Stimulated activated effector memory CD8-positive, alpha-beta T cell treated with anti-CD3 and anti-CD28 coated beads, Interleukin-12 subunit alpha, Interleukin-12 subunit beta, amount 100 ng/mL, for 72 hours (primary cell): ENCODE measurements around the gene EEF2.
A peak's percentile ranks its signal among the peaks of the same experiment; 100 is the strongest.
"Not testable (repeated sequence)": the region's sequence is repeated elsewhere in the genome, so short reads cannot be mapped to it uniquely, and the experiment has no call there.

Experiments
- ATAC-seq: fragments of 150-1000 bp; cut with Tn5 transposase; 2 replicates; pipeline ENCODE4 v1.10.0; 2021
- DNase-seq, 2 donors: peaks; one replicate each; pipeline ENCODE4 v3.0.0; 2021 to 2022; ENCODE audit warnings: low spot score in 2 of 2
- H3K27ac Mint-ChIP-seq: one replicate; pipeline ENCODE4 v1.8.0; 2022; ENCODE audit warnings: mild to moderate bottlenecking, mixed read lengths
- H3K36me3 Mint-ChIP-seq: one replicate; pipeline ENCODE4 v1.8.0; 2022; ENCODE audit warnings: mild to moderate bottlenecking, mixed read lengths
- H3K4me1 Mint-ChIP-seq: one replicate; pipeline ENCODE4 v1.8.0; 2022; ENCODE audit warnings: mixed read lengths
- H3K4me3 Mint-ChIP-seq: one replicate; pipeline ENCODE4 v1.8.0; 2022; ENCODE audit warnings: mild to moderate bottlenecking, mixed read lengths
- H3K9me3 Mint-ChIP-seq: one replicate; pipeline ENCODE4 v1.8.0; 2022; ENCODE audit warnings: mixed read lengths

Gene EEF2

DNA sequence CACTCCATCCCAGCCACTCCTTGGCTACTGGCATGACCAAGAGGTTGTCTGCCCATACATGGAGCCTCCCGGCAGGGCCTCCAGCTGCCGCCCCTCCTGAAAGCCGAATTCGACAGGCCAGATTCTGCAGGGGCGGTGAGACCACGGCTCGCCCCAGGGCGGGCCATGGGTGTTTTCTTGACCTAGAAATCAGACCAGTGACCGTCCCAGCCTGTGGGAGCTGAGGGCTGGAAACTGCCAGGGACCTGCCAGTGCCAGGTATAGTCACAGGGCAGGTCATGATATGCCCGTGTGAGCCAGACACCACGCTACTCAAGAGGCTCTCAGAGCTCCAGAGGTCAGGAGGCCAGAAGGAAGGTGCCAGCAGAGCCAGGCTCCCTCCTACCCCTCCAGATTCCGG lies 31.2 kb downstream of the EEF2 start:
- Mint-ChIP-seq H3K36me3 (peaks cover 27% of the 10 kb centered on the region), H3K4me3 (no peak overlapping the region), H3K4me1 (peaks cover 13% of the 10 kb centered on the region), H3K9me3 (no peaks in the 10 kb centered on the region), H3K27ac (no peak overlapping the region)
- ATAC-seq, result no peak
- DNase-seq, result no peak

DNA sequence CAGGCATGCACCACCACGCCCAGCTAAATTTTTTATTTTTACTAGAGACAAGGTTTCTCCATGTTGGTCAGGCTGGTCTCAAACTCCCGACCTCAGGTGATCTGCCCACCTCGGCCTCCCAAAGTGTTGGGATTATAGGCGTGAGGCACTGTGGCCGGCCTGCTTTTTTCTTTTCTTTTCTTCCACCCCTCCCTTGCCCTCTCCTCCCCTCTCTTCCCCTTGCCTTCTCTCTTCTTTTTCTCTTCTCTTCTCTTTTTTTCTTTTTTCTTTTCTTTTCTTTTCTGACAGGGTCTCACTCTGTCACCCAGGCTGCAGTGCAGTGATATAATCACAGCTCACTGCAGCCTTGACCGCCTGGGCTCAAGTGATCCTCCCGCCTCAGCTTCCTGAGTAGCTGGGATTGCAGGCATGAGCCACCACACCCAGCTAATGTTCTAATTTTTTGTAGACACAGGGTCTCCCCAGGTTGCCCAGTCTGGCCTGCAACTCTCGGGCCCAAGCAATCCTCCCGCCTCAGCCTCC lies 32.4 kb downstream of the EEF2 start:
- not testable (repeated sequence) for DNase-seq, H3K9me3 Mint-ChIP-seq, ATAC-seq, H3K4me3 Mint-ChIP-seq, H3K27ac Mint-ChIP-seq
- H3K36me3 Mint-ChIP-seq, result peaks cover 21% of the 10 kb centered on the region
- peaks cover 13% of the 10 kb centered on the region for H3K4me1 Mint-ChIP-seq

DNA sequence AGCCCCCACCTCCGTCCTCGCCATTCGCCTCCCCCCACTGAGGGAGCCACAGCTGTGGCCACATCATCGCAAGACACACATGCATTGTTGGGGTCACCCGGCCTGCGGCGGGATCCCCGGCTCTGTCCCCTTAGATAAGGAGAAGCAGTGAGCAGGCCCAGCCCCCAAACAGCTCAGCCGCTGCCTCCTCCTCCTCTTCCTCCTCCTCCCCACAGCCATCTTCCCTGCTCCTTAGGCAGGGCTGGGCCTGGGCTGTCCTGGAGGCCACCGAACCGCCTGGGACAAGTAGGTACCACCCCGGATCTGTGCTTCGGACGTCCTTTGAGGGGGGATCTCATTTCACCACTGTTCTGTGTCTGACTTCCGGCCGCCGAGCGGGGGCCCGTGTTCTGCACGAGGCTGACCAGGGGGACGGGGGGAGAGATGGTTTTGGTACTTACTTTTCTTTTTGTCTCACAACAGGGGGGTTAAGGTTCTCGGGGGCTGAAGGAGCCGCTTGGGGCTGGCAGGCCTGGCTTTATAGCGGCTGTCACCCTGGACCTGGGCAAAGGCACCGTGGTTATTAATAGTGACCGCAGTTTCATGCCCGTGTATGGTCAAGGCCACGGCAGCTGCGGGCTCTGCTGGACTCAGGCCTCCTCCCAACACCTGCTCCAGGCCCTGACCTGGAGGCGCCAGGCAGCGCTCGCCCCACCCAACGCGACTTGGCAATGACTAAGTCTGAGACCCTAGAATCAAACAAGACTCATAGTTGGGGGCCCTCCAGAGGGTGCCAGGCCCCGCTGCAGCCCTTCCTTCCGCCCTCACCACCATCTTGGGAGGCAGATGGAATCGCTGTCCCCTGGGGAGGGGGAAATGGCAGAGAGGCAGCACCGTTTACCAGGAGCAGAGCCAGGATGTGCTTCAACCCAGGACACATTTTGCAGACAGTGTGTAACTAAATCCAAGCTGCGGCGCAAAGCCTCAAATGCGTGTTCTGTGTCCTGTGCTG lies 34.1 kb downstream of the EEF2 start:
- H3K4me1 Mint-ChIP-seq, result peaks cover 13% of the 10 kb centered on the region
- H3K4me3 Mint-ChIP-seq, result peak overlapping the region; percentile 50
- no peaks in the 10 kb centered on the region for H3K9me3 Mint-ChIP-seq
- H3K27ac Mint-ChIP-seq, result peak overlapping the region; percentile 59
- ATAC-seq (peak; percentile 51), DNase-seq (peak in 1 of 2 donors; percentile 67)
- peaks cover 5% of the 10 kb centered on the region for H3K36me3 Mint-ChIP-seq

DNA sequence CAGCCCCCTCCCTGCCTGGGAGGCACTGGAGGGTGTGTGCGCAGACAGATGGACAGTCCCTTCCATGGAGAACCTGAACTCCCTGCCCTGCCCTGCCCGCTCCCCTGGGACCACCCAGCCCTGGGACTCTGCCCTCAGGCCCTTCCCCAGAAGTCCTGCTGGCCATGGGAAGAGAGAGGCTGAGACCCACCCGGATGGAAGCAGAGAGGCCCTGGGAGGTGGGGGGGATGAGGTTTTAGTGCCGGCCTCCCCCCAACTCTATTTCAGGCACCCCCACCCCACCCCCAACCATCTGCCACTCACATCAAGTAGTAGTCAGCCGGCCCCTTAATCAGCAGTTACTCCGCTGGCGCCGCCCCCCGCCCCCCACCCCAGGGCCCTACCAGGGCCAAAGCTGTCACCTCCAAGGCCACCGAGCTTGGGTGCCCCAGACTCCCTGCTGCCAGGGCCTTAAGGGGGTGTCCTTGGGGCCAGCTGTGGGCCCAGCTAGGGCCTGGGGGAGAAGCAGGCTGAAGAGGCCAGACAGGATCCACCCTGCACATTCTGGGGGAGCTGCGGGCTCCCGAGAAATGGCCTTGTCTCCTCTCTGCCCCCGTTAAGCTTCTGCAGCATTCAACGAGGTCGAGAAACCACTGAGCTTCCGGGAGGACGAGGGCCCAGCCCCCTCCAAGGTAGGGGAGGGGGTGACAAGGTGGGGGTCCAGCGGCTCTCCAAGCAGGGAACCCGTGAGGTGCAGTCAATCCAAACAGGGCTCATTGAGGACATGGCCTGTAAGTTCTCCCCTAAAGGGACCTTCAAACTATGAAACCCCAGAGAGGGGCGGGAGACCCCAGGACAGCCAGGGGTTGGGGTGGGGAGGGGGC lies 35.0 kb downstream of the EEF2 start:
- no peak for DNase-seq
- H3K4me3 Mint-ChIP-seq, result peak overlapping the region; percentile 50
- H3K27ac Mint-ChIP-seq, result no peak overlapping the region
- peaks cover 13% of the 10 kb centered on the region for H3K4me1 Mint-ChIP-seq
- H3K36me3 Mint-ChIP-seq, result no peaks in the 10 kb centered on the region
- H3K9me3 Mint-ChIP-seq, result no peaks in the 10 kb centered on the region
- no peak for ATAC-seq

DNA sequence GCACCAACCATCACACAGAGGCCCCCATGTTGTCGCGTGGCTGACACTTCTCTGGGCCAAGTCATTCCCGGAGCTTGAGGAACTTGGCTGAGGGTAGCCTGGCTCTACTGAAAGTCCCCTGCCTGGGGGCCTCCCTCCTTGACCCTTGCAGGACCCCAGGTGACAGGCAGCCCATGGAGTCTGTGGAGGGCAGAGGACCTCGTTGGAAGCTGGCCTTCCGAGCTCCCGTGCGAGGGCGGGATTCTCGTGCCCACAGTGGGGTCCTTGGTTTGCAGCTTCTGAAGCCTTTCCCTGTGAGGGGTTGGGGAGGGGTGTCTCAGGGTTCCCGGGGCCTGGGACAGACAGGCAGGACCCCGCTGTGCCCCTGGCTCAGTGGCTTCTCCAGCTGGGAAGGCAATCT lies 36.0 kb downstream of the EEF2 start:
- Mint-ChIP-seq H3K36me3 (no peaks in the 10 kb centered on the region), H3K4me1 (peaks cover 13% of the 10 kb centered on the region), H3K4me3 (no peak overlapping the region), H3K9me3 (no peaks in the 10 kb centered on the region), H3K27ac (no peak overlapping the region)
- no peak for DNase-seq
- ATAC-seq, result no peak

DNA sequence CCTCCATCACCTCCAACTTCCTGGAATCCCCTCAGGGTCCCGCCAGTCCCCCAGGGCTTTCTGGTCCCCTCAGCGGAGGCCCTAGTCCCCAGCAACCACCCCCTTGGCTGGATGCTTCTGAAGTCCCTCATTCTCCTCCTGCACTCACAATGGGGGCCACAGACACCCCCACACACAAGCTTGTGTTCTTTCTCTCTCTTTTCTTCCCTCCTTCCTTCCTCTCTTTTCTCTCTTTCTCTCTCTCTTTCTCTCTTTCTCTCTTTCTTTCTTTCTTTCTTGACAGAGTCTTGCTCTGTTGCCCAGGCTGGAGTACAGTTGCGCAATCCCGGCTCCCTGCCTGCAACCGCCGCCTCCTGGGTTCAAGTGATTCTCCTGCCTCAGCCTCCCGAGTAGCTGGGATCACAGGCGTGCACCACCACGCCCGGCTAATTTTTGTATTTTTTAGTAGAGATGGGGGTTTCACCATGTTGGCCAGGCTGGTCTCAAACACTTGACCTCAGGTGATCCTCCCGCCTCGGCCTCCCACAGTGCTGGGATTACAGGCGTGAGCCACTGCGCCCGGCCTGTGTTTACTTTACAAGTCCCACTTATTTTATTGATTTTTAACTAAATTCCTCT lies 37.8 kb downstream of the EEF2 start:
- not testable (repeated sequence) for H3K9me3 Mint-ChIP-seq, H3K4me1 Mint-ChIP-seq, DNase-seq, H3K4me3 Mint-ChIP-seq, H3K36me3 Mint-ChIP-seq, H3K27ac Mint-ChIP-seq, ATAC-seq

DNA sequence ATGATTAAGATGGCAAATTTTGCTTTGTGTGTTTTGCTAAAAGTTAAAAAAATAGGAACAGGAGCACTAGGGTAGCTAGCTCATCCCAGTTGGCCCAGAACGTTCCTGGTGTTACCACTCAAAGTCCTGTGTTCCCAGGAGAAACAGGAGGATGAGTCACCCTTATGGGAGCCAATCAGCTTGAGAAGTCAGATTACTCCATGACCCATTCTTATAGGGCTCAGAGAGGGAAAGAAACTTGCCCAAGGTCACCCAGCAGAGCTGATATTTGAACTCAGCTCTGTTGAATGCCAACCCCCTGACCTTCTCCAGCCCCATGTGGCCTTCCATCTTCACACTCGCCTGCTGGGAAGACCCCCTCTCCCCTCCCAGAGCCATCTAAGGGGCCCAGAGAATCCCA lies 39.4 kb downstream of the EEF2 start:
- Mint-ChIP-seq H3K4me3 (no peak overlapping the region), H3K4me1 (no peaks in the 10 kb centered on the region), H3K9me3 (no peaks in the 10 kb centered on the region), H3K36me3 (no peaks in the 10 kb centered on the region), H3K27ac (no peak overlapping the region)
- ATAC-seq (no peak), DNase-seq (no peak)

DNA sequence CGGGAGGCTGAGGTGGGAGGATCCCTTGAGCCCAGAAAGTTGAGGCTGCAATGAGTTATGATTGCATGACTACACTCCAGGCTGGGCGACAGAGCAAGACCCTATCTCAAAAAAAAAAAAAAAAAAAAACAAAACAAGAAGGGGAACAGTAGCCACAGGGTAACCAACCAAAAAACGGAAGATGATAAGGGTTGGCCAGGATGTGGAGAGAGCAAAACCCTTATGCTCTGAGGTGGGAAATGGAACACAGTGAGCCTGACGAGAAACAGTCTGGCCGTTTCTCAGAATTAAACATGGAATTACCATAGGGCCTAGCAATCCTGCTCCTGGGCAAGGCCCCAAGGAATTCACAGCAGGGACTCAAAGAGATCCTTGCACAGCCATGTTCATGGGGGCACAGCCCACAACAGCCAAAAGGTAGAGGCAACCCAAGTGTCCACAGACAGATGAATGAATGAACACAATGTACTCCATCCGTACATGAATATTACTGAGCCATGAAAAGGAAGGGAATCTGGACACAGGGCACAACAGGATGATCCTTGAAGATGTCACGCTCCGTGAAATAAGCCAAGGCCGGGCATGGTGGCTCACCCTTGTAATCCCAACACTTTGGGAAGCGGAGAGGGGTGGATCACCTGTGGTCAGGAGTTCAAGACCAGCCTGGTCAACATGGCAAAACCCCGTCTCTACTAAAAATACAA lies 41.1 kb downstream of the EEF2 start:
- ATAC-seq, result peak; percentile 36
- Mint-ChIP-seq H3K9me3 (no peaks in the 10 kb centered on the region), H3K36me3 (no peaks in the 10 kb centered on the region), H3K4me1 (no peaks in the 10 kb centered on the region), H3K4me3 (no peak overlapping the region), H3K27ac (no peak overlapping the region)
- no peak for DNase-seq

DNA sequence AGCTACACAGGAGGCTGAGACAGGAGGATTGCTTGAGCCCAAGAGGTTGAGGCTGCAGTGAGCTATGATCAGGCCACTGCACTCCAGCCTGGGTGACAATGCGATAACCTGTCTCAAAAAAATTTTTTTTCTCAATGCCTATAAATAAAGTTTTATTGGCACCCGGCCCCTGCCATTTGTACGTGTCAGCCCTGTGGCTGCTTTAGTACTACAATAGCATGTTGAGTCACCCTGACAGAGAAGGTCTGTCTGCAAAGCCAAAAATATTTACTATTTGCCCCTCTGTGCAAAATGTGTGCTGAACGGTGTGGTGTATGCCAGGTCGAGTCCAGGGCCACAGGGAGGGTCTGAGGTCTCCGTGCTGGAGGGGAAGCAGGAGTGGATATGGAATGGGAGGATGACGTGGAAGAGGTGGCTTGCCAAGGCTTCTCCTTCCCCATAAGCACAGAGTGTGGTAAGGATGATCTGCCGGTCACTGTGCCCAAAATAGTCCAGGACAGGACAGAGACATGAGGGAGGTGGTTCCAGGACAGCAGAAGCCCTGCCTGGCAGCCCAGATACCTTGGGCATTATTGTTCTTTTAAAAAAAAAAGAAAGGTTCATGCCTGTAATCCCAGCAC lies 42.4 kb downstream of the EEF2 start:
- no peak for DNase-seq
- no peak for ATAC-seq
- Mint-ChIP-seq H3K36me3 (no peaks in the 10 kb centered on the region), H3K4me1 (no peaks in the 10 kb centered on the region), H3K9me3 (no peaks in the 10 kb centered on the region), H3K27ac (no peak overlapping the region), H3K4me3 (no peak overlapping the region)

DNA sequence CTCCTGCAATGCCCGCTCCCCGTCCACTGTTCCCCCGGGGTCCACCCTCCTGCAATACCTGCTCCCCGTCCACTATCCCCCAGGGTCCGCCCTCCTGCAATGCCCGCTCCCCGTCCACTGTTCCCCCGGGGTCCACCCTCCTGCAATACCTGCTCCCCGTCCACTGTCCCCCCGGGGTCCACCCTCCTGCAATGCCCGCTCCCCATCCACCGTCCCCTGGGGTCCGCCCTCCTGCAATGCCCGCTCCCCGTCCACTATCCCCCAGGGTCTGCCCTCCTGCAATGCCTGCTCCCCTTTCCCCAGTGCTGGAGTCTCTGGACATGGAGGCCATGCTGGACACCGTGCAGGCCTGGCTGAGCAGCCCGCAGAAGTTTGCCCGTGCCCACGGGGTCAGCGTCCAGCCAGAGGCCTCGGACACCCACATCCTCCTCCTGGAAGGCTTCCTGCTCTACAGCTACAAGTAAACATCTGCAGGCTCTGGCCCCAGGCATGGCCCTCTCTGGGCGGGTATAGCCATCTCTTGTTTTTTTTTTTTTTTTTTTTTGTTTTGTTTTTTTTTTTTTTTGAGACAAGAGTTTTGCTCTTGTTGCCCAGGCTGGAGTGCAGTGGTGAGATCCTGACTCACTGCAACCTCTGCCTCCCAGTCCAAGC lies 46.8 kb downstream of the EEF2 start:
- H3K9me3 Mint-ChIP-seq, H3K4me1 Mint-ChIP-seq, H3K27ac Mint-ChIP-seq, DNase-seq, H3K4me3 Mint-ChIP-seq, H3K36me3 Mint-ChIP-seq, ATAC-seq: not testable (repeated sequence)

DNA sequence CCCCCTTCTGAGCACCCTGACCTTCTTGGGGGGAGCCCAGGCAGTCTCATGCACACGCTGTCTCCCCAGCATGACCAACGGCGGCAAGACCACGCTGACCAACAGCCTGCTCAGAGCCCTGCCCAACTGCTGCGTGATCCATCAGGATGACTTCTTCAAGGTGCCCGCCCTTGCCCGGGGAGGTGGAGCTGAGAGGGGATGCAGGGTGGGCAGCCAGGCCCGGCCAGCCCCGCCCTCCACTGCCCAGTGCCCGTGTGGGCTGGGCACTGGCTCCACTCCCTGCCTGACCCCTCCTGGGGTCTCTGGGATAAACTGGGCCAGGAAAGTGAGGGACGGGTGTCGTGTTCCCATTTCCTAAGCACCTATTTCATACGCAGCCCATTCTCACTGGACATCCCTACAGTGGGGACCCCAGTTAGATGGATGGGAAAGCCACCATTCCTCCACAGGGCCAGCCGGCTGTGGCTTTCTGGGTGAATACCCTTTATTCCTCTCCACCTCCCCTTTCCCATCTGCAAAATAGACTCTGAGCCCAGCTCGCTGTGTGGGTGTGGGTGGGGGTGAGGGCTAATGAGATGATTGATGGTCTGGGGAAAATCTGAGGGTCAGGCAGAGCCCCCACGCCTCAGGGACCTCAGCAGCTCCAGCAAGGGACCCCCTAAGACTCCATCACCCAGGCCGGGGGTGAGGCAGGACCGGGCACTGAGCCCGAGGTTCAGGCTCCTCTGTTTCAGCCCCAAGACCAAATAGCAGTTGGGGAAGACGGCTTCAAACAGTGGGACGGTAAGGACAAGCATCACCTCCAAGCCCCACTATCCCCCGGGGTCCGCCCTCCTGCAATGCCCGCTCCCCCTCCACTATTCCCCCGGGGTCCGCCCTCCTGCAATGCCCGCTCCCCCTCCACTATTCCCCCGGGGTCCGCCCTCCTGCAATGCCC lies 48.5 kb downstream of the EEF2 start:
- Mint-ChIP-seq H3K9me3 (no peaks in the 10 kb centered on the region), H3K27ac (no peak overlapping the region), H3K36me3 (no peaks in the 10 kb centered on the region), H3K4me1 (no peaks in the 10 kb centered on the region), H3K4me3 (no peak overlapping the region)
- ATAC-seq, result peak; percentile 19
- no peak for DNase-seq

DNA sequence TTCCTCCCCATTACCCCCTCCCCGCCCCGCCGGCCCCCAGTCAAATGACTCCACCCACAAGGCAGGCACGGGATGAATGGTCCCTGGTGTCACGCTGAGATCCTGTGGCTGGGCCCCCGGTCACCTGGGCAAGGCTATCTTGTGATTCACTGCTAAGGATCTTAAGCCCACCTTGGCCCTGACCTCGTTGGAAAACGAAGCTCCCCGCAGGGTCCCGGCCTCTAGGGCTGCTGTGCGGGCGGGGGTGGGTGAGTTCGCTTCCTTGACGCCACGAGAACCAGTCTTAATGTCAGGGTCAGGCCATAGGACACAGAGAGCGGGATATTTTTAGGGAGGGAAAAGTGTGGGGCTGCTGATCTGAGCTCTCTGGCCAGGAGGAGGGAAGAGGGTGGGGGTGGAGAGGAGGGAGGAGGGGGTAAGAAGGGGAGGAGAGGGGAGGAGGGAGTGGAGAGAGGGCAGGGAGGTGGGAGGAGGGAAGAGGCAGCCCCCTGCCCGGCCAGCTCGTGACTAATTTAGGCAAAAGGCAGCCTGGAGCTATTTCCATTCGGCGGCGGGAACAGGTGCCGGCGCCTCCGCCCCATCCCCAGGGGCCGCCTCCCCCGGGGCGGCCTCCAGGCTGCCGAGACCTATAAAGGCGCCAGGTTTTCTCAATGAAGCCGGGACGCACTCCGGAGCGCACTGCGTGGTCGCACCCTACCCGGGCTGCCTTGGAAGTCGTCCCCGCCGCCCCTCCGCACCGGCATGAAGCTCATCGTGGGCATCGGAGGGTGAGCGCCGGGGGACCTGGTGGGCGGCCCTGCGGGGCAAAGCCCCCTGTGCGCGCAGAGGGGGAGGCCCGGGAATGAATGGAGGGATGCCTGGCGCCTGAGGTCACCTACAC lies 52.1 kb downstream of the EEF2 start, which contains the start of gene NMRK2:
TSS of gene NMRK2 (plus strand) at position 139 of the 880 bp plus-strand sequence. CDS start at position 742, 603 bp downstream.
- Mint-ChIP-seq H3K9me3 (no peaks in the 10 kb centered on the region), H3K27ac (no peak within 1 kb of the TSS), H3K4me1 (no peaks in the 10 kb centered on the region), H3K36me3 (no peaks in the 10 kb centered on the region), H3K4me3 (no peak within 1 kb of the TSS)
- ATAC-seq, result peak; percentile 55
- DNase-seq, result no peak
